Esophagus squamous epithelium (tissue), 4 donors: ENCODE results near the gene SKA2.

Source experiments
- POLR2A ChIP-seq, 4 donors: fragments of 450-650 bp; IDR thresholded peaks; one replicate each; pipeline ENCODE4 v1.6.1; 2017; ENCODE audit warnings: antibody characterized with exemption in 4 of 4, mild to moderate bottlenecking in 4 of 4, moderate library complexity in 3 of 4
- TF ChIP-seq, protein P1 (sequence below), 6 experiments: fragments of 450-650 bp in 4 of 6; fragments of 200-600 bp in 2 of 6; sonication (generic) in 2 of 6; IDR thresholded peaks; one replicate each; pipeline ENCODE4 v1.5.1; 2016 to 2019; ENCODE audit warnings: antibody characterized with exemption in 6 of 6, mild to moderate bottlenecking in 4 of 6, moderate library complexity in 4 of 6

DNA sequence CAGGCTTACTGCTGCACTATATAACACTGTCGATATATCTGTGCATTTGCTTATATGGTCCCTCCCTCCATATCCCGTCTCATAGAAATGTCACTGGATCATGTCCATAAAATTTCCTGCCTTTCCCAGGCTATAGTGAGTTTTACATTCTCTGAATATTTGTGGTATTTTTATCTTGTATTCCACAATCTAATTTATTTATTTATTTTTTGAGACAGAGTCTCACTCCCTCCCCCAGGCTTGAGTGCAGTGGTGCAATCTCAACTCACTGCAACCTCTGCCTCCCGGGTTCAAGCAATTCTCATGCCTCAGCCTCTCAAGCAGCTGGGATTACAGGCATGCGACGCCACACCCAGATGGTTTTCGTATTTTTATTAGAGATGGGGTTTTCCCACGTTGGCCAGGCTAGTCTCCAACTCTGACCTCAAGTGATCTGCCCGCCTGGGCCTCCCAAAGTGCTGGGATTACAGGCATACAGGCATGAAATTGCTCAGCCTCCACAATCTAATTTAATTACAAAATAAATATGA is 61.2 kb downstream of the SKA2 start:
- TF ChIP-seq, protein P1, sequence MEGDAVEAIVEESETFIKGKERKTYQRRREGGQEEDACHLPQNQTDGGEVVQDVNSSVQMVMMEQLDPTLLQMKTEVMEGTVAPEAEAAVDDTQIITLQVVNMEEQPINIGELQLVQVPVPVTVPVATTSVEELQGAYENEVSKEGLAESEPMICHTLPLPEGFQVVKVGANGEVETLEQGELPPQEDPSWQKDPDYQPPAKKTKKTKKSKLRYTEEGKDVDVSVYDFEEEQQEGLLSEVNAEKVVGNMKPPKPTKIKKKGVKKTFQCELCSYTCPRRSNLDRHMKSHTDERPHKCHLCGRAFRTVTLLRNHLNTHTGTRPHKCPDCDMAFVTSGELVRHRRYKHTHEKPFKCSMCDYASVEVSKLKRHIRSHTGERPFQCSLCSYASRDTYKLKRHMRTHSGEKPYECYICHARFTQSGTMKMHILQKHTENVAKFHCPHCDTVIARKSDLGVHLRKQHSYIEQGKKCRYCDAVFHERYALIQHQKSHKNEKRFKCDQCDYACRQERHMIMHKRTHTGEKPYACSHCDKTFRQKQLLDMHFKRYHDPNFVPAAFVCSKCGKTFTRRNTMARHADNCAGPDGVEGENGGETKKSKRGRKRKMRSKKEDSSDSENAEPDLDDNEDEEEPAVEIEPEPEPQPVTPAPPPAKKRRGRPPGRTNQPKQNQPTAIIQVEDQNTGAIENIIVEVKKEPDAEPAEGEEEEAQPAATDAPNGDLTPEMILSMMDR (IDR thresholded peaks at IDR 0.05) = no peak
- no peak for TF ChIP-seq POLR2A (IDR thresholded peaks at IDR 0.05)
